HepG2 (cell line): ENCODE results near the gene GNRH2. TPM values are rescaled to one million over a fixed set of nuclear protein-coding genes. Genes with fewer than 3 reads are reported as not detected.
A peak's percentile ranks its signal among the peaks of the same experiment; 100 is the strongest.

Source experiments
- ARHGAP35 ChIP-seq: sonication (generic); formaldehyde crosslinking; IDR thresholded peaks from 2 replicates; pipeline ENCODE4 v1.9.0; 2022; ENCODE audit warnings: mild to moderate bottlenecking, inconsistent platforms, moderate library complexity, missing genetic modification reagents, borderline replicate concordance
- EZH2 ChIP-seq: conservative IDR thresholded peaks from 2 replicates; pipeline ENCODE4 v1.6.1; 2012; ENCODE audit warnings: mild to moderate bottlenecking, low read depth, low read length, moderate library complexity
- HNRNPK ChIP-seq: fragments of 200-400 bp; formaldehyde crosslinking; IDR thresholded peaks from 2 replicates; pipeline ENCODE4 v1.6.1; 2018; ENCODE audit warnings: low read length, low read depth, moderate library complexity, mild to moderate bottlenecking; ENCODE audit not compliant: poor library complexity, severe bottlenecking
- KDM3A ChIP-seq: IDR thresholded peaks from 2 replicates; pipeline ENCODE4 v1.6.1; 2018; ENCODE audit warnings: low read depth, missing compliant biosample characterization
- MXD3 ChIP-seq: IDR thresholded peaks from 2 replicates; pipeline ENCODE4 v1.6.1; 2016; ENCODE audit warnings: mild to moderate bottlenecking, missing biosample characterization, missing genetic modification reagents
- MYC ChIP-seq: sonication (generic); formaldehyde crosslinking; IDR thresholded peaks from 2 replicates; pipeline ENCODE4 v1.9.0; 2021; ENCODE audit warnings: missing genetic modification reagents, borderline replicate concordance
- NBN ChIP-seq: fragments of 450-650 bp; conservative IDR thresholded peaks from 2 replicates; pipeline ENCODE4 v1.6.1; 2017
- RCOR2 ChIP-seq: IDR thresholded peaks from 2 replicates; pipeline ENCODE4 v1.6.1; 2016; ENCODE audit warnings: missing biosample characterization, missing genetic modification reagents
- REXO4 ChIP-seq: sonication (generic); formaldehyde crosslinking; IDR thresholded peaks from 2 replicates; pipeline ENCODE4 v1.8.0; 2022; ENCODE audit warnings: missing genetic modification reagents, mild to moderate bottlenecking, borderline replicate concordance
- SNRNP70 ChIP-seq: fragments of 200-400 bp; formaldehyde crosslinking; IDR thresholded peaks from 2 replicates; pipeline ENCODE4 v1.6.1; 2017; ENCODE audit warnings: mild to moderate bottlenecking, low read depth, low read length, moderate library complexity
- TEAD3 ChIP-seq: optimal IDR thresholded peaks from 2 replicates; pipeline ENCODE3; 2016; ENCODE audit warnings: borderline replicate concordance
- ZBTB21 ChIP-seq: sonication (generic); formaldehyde crosslinking; IDR thresholded peaks from 2 replicates; pipeline ENCODE4 v1.4.0; 2020; ENCODE audit warnings: missing genetic modification reagents
- ZIK1 ChIP-seq: sonication (generic); formaldehyde crosslinking; IDR thresholded peaks from 2 replicates; pipeline ENCODE4 v1.5.0; 2020; ENCODE audit warnings: mild to moderate bottlenecking, low read depth, missing genetic modification reagents, borderline replicate concordance
- ZKSCAN8 ChIP-seq: IDR thresholded peaks from 2 replicates; pipeline ENCODE4 v1.6.1; 2016; ENCODE audit warnings: borderline replicate concordance, missing genetic modification reagents, missing compliant biosample characterization
- ZNF10 ChIP-seq: sonication (generic); formaldehyde crosslinking; IDR thresholded peaks from 2 replicates; pipeline ENCODE4 v1.4.0; 2020; ENCODE audit warnings: mild to moderate bottlenecking, low read depth, missing genetic modification reagents, borderline replicate concordance
- ZNF225 ChIP-seq: sonication (generic); formaldehyde crosslinking; IDR thresholded peaks from 2 replicates; pipeline ENCODE4 v1.4.0; 2020; ENCODE audit warnings: mild to moderate bottlenecking, missing genetic modification reagents
- ZNF619 ChIP-seq: sonication (generic); formaldehyde crosslinking; IDR thresholded peaks from 2 replicates; pipeline ENCODE4 v1.4.0; 2020; ENCODE audit warnings: mild to moderate bottlenecking, missing genetic modification reagents
- ZNF691 ChIP-seq: sonication (generic); formaldehyde crosslinking; IDR thresholded peaks from 2 replicates; pipeline ENCODE4 v1.4.0; 2020; ENCODE audit warnings: missing genetic modification reagents, low read depth, mild to moderate bottlenecking, borderline replicate concordance
- ZNF775 ChIP-seq: sonication (generic); formaldehyde crosslinking; IDR thresholded peaks from 2 replicates; pipeline ENCODE4 v1.4.0; 2020; ENCODE audit warnings: missing genetic modification reagents, mild to moderate bottlenecking, moderate library complexity, borderline replicate concordance
- ZNF777 ChIP-seq: sonication (generic); formaldehyde crosslinking; IDR thresholded peaks from 2 replicates; pipeline ENCODE4 v1.4.0; 2020; ENCODE audit warnings: missing genetic modification reagents
- ZNF784 ChIP-seq: sonication (generic); formaldehyde crosslinking; IDR thresholded peaks from 2 replicates; pipeline ENCODE4 v1.5.1; 2020; ENCODE audit warnings: missing genetic modification reagents, mild to moderate bottlenecking, borderline replicate concordance
- polyA plus RNA-seq, 8 experiments: library from polyadenylated mRNA; depleted of rRNA in 3 of 8; stranded (reverse) in 7 of 8; unstranded in 1 of 8; fragments of >200 nt; fragmentation: Illumina TruSeq in 4 of 8; extraction: Trizol in 4 of 8; gene quantifications; 2 replicates each; pipeline versions ENCODE4 v1.2.1 to v1.2.3, GENCODE V29; 2011 to 2016; ENCODE audit warnings: low read depth in 4 of 8, missing spikeins in 1 of 8, mixed read lengths in 1 of 8; ENCODE audit not compliant: insufficient read depth in 1 of 8
- total RNA-seq, 5 experiments: library from RNA; depleted of rRNA; stranded (reverse); fragments of >200 nt; fragmentation: Illumina TruSeq; extraction: Trizol; gene quantifications; 2 replicates each; pipeline ENCODE4 v1.2.3, GENCODE V29; 2016; ENCODE audit warnings: low read depth in 1 of 5
- TF ChIP-seq, protein P1 (sequence below): sonication (generic); formaldehyde crosslinking; IDR thresholded peaks from 2 replicates; pipeline ENCODE4 v1.8.1; 2023; ENCODE audit warnings: mild to moderate bottlenecking, missing genetic modification reagents
- TF ChIP-seq, protein P2 (sequence below): sonication (generic); formaldehyde crosslinking; IDR thresholded peaks from 2 replicates; pipeline ENCODE4 v1.4.0; 2020; ENCODE audit warnings: missing genetic modification reagents
- TF ChIP-seq, protein P3 (sequence below): sonication (generic); formaldehyde crosslinking; IDR thresholded peaks from 2 replicates; pipeline ENCODE4 v1.4.0; 2020; ENCODE audit warnings: missing genetic modification reagents; ENCODE audit errors: not compliant biosample characterization

The GNRH2 gene
- total and polyA plus RNA-seq, 2 of the 13 experiments (the other 11 are each of a cell fraction or from before 2014, with no cell fraction given), result 0.28 TPM; not detected in 1

DNA sequence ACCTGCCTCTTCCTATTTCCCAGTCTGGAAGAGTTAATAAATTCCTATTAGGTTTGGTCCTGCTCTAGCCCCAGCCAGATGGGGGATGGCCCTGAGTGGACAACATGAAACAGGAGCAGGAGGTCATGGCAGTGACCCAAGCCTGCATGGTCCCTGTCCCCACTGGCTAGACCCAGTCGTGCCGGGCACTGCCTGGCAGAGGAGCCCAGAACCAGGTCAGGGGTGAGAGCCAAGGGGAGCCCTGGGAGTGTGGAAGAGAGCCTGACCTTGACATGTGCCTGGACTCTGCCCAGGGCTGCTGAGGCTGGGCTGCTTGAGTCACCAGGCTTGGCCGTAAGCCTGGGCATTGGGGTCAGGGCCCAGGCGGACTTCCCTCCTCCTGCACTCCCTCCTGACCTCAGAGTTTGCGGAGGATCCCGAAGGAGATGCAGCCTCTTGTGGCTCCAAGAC is 37.5 kb downstream of the GNRH2 start (continued):
- TF ChIP-seq, protein P1, sequence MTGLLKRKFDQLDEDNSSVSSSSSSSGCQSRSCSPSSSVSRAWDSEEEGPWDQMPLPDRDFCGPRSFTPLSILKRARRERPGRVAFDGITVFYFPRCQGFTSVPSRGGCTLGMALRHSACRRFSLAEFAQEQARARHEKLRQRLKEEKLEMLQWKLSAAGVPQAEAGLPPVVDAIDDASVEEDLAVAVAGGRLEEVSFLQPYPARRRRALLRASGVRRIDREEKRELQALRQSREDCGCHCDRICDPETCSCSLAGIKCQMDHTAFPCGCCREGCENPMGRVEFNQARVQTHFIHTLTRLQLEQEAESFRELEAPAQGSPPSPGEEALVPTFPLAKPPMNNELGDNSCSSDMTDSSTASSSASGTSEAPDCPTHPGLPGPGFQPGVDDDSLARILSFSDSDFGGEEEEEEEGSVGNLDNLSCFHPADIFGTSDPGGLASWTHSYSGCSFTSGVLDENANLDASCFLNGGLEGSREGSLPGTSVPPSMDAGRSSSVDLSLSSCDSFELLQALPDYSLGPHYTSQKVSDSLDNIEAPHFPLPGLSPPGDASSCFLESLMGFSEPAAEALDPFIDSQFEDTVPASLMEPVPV (CRISPR knock-in tag), result 0 out of 2 replicates have a peak, but pooled peaks have one; percentile 39
- TF ChIP-seq ARHGAP35 (no peak), ZNF619 (no peak), ZNF777 (CRISPR knock-in tag) (no peak), MYC (CRISPR knock-in tag) (0 out of 2 replicates have a peak, but pooled peaks have one; percentile 13), ZNF225 (peak; percentile 19; the same call in 1 of the 2 replicates), ZBTB21 (CRISPR knock-in tag) (no peak), KDM3A (no peak), ZKSCAN8 (CRISPR knock-in tag) (no peak), HNRNPK (no peak), RCOR2 (CRISPR knock-in tag) (no peak), EZH2 (no peak), ZNF775 (CRISPR knock-in tag) (no peak), TEAD3 (peak; percentile 7), ZNF691 (no peak), ZNF784 (CRISPR knock-in tag) (no peak), SNRNP70 (no peak), NBN (no peak), ZIK1 (CRISPR knock-in tag) (no peak), ZNF10 (CRISPR knock-in tag) (no peak), REXO4 (CRISPR knock-in tag) (no peak), MXD3 (CRISPR knock-in tag) (no peak)
- TF ChIP-seq, protein P2, sequence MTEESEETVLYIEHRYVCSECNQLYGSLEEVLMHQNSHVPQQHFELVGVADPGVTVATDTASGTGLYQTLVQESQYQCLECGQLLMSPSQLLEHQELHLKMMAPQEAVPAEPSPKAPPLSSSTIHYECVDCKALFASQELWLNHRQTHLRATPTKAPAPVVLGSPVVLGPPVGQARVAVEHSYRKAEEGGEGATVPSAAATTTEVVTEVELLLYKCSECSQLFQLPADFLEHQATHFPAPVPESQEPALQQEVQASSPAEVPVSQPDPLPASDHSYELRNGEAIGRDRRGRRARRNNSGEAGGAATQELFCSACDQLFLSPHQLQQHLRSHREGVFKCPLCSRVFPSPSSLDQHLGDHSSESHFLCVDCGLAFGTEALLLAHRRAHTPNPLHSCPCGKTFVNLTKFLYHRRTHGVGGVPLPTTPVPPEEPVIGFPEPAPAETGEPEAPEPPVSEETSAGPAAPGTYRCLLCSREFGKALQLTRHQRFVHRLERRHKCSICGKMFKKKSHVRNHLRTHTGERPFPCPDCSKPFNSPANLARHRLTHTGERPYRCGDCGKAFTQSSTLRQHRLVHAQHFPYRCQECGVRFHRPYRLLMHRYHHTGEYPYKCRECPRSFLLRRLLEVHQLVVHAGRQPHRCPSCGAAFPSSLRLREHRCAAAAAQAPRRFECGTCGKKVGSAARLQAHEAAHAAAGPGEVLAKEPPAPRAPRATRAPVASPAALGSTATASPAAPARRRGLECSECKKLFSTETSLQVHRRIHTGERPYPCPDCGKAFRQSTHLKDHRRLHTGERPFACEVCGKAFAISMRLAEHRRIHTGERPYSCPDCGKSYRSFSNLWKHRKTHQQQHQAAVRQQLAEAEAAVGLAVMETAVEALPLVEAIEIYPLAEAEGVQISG (CRISPR knock-in tag), result no peak
- TF ChIP-seq, protein P3, sequence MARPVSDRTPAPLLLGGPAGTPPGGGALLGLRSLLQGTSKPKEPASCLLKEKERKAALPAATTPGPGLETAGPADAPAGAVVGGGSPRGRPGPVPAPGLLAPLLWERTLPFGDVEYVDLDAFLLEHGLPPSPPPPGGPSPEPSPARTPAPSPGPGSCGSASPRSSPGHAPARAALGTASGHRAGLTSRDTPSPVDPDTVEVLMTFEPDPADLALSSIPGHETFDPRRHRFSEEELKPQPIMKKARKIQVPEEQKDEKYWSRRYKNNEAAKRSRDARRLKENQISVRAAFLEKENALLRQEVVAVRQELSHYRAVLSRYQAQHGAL, result no peak
